NCI-H82 treated with DMSO at 0.1 percent for 48 hours (cell line): ENCODE measurements around the gene MED13.
"Not testable (repeated sequence)": the region's sequence is repeated elsewhere in the genome, so short reads cannot be mapped to it uniquely, and the experiment has no call there.

Experiments
- DNase-seq: peaks from one replicate; lab custom pipeline; 2025; ENCODE audit not compliant: unreplicated experiment; lab: John Stamatoyannopoulos, UW

The MED13 gene

GRCh38 chr17:61908292-61909037 lies 156.6 kb downstream of the MED13 start:
- DNase-seq: no peak

- DNase-seq: no peak
These were observed 157.7 kb downstream of the MED13 start for GRCh38 chr17:61907361-61907760.

- DNase-seq: no peak
These were observed 160.9 kb downstream of the MED13 start for GRCh38 chr17:61904094-61904710.

- DNase-seq: no peak
These were observed 161.8 kb downstream of the MED13 start for GRCh38 chr17:61903251-61903650.

GRCh38 chr17:61897548-61898180 lies 167.4 kb downstream of the MED13 start:
- DNase-seq: no peak

GRCh38 chr17:61895391-61895790 lies 169.7 kb downstream of the MED13 start:
- no peak for DNase-seq

GRCh38 chr17:61894310-61894709 lies 170.8 kb downstream of the MED13 start:
- DNase-seq: not testable (repeated sequence)
